NB4 (cell line): Measurements from ENCODE around the gene IL20RB.

ENCODE experiments used
- CTCF ChIP-seq: IDR thresholded peaks from one replicate; pipeline ENCODE4 v1.5.1; 2012; ENCODE audit warnings: low read depth, low read length
- MAX ChIP-seq: IDR thresholded peaks from 2 replicates; pipeline ENCODE4 v1.6.1; 2011; ENCODE audit warnings: low read depth, low read length
- MYC ChIP-seq: IDR thresholded peaks from 2 replicates; pipeline ENCODE4 v1.6.1; 2011; ENCODE audit warnings: low read depth, low read length
- POLR2A ChIP-seq: IDR thresholded peaks from 2 replicates; pipeline ENCODE4 v1.6.1; 2011; ENCODE audit warnings: mild to moderate bottlenecking; ENCODE audit not compliant: insufficient read length; ENCODE audit errors: extremely low read depth

GRCh38 chr3:136960838-136961836, 3.4 kb downstream of the IL20RB start:
- no peak for TF ChIP-seq CTCF
- no peak for TF ChIP-seq POLR2A
- no peak for TF ChIP-seq MYC
- TF ChIP-seq MAX: no peak
